K562 (cell line): Measurements from ENCODE around the gene ZNF618. TPM values are rescaled to one million over a fixed set of nuclear protein-coding genes. Genes with fewer than 3 reads are reported as not detected.
A peak's percentile ranks its signal among the peaks of the same experiment; 100 is the strongest.

Source experiments
- ATAC-seq: fragments of 200-7000 bp; cut with Tn5 transposase; 3 replicates; pipeline ENCODE4 v1.9.1; 2020; ENCODE audit warnings: moderate library complexity
- BruUV-seq: library from RNA; stranded (reverse); fragments of 400-500 nt; replicated peaks from 2 replicates; lab custom pipeline; 2021; lab: Mats Ljungman, UMichigan
- CTCF ChIA-PET: fragments of 300-600 bp; formaldehyde crosslinking; extraction: SDS; loops from one replicate; lab custom pipeline; 2021; ENCODE audit warnings: low intra/inter-chr PET ratio; lab: Yijun Ruan, JAX
- POLR2A ChIA-PET: fragments of 300-600, 350-650 bp; sonication (Branson Sonifier 250); formaldehyde crosslinking; extraction: SDS; loops from one replicate; lab custom pipeline; 2021; ENCODE audit warnings: antibody characterized with exemption, inconsistent platforms; lab: Yijun Ruan, JAX
- DNase-seq, 4 experiments: peaks; one replicate each; pipeline versions ENCODE4 v3.0.0 to v3.0.0-alpha.2; 2011 to 2018; ENCODE audit warnings: low spot score in 3 of 4, mixed read lengths in 3 of 4; ENCODE audit errors: extremely low read depth in 1 of 4
- FAIRE-seq: peaks from 2 replicates; lab custom pipeline; 2011; peaks lifted over from hg19 to GRCh38; lab: Jason Lieb, UNC
- H2AFZ ChIP-seq: 2 replicates; pipeline ENCODE4 v1.6.0; 2011; ENCODE audit warnings: low read depth, low read length, control low read depth, inconsistent platforms
- H3K27ac ChIP-seq: fragments of 200-600 bp; 3 replicates; pipeline ENCODE4 v1.8.0; 2011; ENCODE audit warnings: low read depth, mild to moderate bottlenecking, control low read depth, inconsistent platforms, low read length, moderate library complexity, mixed read lengths; ENCODE audit errors: extremely low read depth
- H3K27me3 ChIP-seq, 2 experiments: fragments of 300-600 bp in 1 of 2; 2 replicates in 1 of 2; 3 replicates in 1 of 2; pipeline versions ENCODE4 v1.6.0 to v1.8.0; 2011; ENCODE audit warnings: inconsistent platforms in 2 of 2, low read length in 2 of 2, mild to moderate bottlenecking in 1 of 2, mixed read lengths in 1 of 2, moderate library complexity in 1 of 2; ENCODE audit not compliant: control insufficient read depth in 2 of 2, insufficient read depth in 2 of 2
- H3K36me3 ChIP-seq: fragments of 300-600 bp; 3 replicates; pipeline ENCODE4 v1.8.0; 2011; ENCODE audit warnings: mild to moderate bottlenecking, low read length, inconsistent platforms; ENCODE audit not compliant: control insufficient read depth, insufficient read depth
- H3K4me1 ChIP-seq, 2 experiments: fragments of 200-600 bp in 1 of 2; replicated peaks in 1 of 2; 2 replicates in 1 of 2; 3 replicates in 1 of 2; pipeline versions ENCODE4 v1.5.1 to v1.8.0; 2011; ENCODE audit warnings: inconsistent platforms in 2 of 2, low read length in 2 of 2, mild to moderate bottlenecking in 1 of 2, mixed read lengths in 1 of 2, moderate library complexity in 1 of 2; ENCODE audit not compliant: control insufficient read depth in 2 of 2, insufficient read depth in 2 of 2
- H3K4me2 ChIP-seq: 2 replicates; pipeline ENCODE4 v1.6.1; 2011; ENCODE audit warnings: low read length, control low read depth, inconsistent platforms, mixed read lengths; ENCODE audit not compliant: insufficient read depth
- H3K4me3 ChIP-seq: fragments of 200-600 bp; sonication (generic), shearing (Covaris generic); 2 replicates; pipeline ENCODE4 v1.5.1; 2016; ENCODE audit warnings: control low read depth, inconsistent platforms
- H3K79me2 ChIP-seq: fragments of 200-600 bp; 3 replicates; pipeline ENCODE4 v1.8.0; 2011; ENCODE audit warnings: low read length, inconsistent platforms; ENCODE audit not compliant: control insufficient read depth, insufficient read depth
- H3K9ac ChIP-seq, 2 experiments: 2 replicates each; pipeline versions ENCODE4 v1.6.0 to v1.6.1; 2011; ENCODE audit warnings: low read depth in 2 of 2, low read length in 2 of 2, control low read depth in 1 of 2, inconsistent platforms in 1 of 2, mild to moderate bottlenecking in 1 of 2, mixed read lengths in 1 of 2; ENCODE audit not compliant: insufficient read depth in 1 of 2
- H3K9me1 ChIP-seq: one replicate; pipeline ENCODE4 v1.6.0; 2011; ENCODE audit warnings: inconsistent platforms, mild to moderate bottlenecking, low read length, moderate library complexity; ENCODE audit not compliant: control insufficient read depth, insufficient read depth
- H3K9me3 ChIP-seq: replicated peaks from 2 replicates; pipeline ENCODE4 v1.5.1; 2011; ENCODE audit warnings: low read depth, low read length, inconsistent platforms; ENCODE audit not compliant: control insufficient read depth, insufficient read depth
- H4K20me1 ChIP-seq: replicated peaks from 2 replicates; pipeline ENCODE4 v1.6.1; 2011; ENCODE audit warnings: low read length, inconsistent platforms, mixed read lengths; ENCODE audit not compliant: control insufficient read depth, insufficient read depth
- ARID1B ChIP-seq: fragments of 450-650 bp; IDR thresholded peaks from 2 replicates; pipeline ENCODE4 v1.6.1; 2016; ENCODE audit warnings: antibody characterized with exemption, mild to moderate bottlenecking, inconsistent platforms
- C11orf30 ChIP-seq: fragments of 450-650 bp; IDR thresholded peaks from 2 replicates; pipeline ENCODE4 v1.6.1; 2016; ENCODE audit warnings: low read depth, mild to moderate bottlenecking
- CHD1 ChIP-seq: fragments of 200-600 bp; sonication (generic); IDR thresholded peaks from one replicate; pipeline ENCODE4 v1.6.1; 2012; ENCODE audit warnings: mild to moderate bottlenecking, moderate library complexity, low read length, inconsistent platforms
- ETV5 ChIP-seq: sonication (generic); formaldehyde crosslinking; IDR thresholded peaks from 2 replicates; pipeline ENCODE4 v1.4.0; 2020; ENCODE audit warnings: low read depth, mild to moderate bottlenecking, missing genetic modification reagents
- MAFF ChIP-seq: IDR thresholded peaks from 2 replicates; pipeline ENCODE4 v1.6.1; 2012; ENCODE audit warnings: low read length, improper control_type of control experiment
- MAFG ChIP-seq: fragments of 450-650 bp; conservative IDR thresholded peaks from 2 replicates; pipeline ENCODE4 v1.6.1; 2016; ENCODE audit warnings: missing genetic modification characterization, missing compliant biosample characterization
- NFE2 ChIP-seq: IDR thresholded peaks from 2 replicates; pipeline ENCODE4 v1.6.1; 2014; ENCODE audit warnings: antibody characterized with exemption, low read depth
- POLR2AphosphoS5 ChIP-seq: IDR thresholded peaks from 2 replicates; pipeline ENCODE4 v1.6.1; 2011; ENCODE audit warnings: mild to moderate bottlenecking, low read depth, low read length, moderate library complexity; ENCODE audit not compliant: control insufficient read depth, insufficient read depth
- PPARD ChIP-seq: fragments of 250-450 bp; sonication (Bioruptor Pico); IDR thresholded peaks from 2 replicates; pipeline ENCODE4 v1.8.0; 2022; ENCODE audit warnings: inconsistent platforms, mild to moderate bottlenecking, moderate library complexity
- PTBP1 ChIP-seq: fragments of 200-400 bp; formaldehyde crosslinking; IDR thresholded peaks from 2 replicates; pipeline ENCODE4 v1.6.1; 2017; ENCODE audit warnings: low read depth, low read length
- RBM34 ChIP-seq: fragments of 200-400 bp; formaldehyde crosslinking; IDR thresholded peaks from 2 replicates; pipeline ENCODE4 v1.6.1; 2018; ENCODE audit warnings: low read length, borderline replicate concordance; ENCODE audit not compliant: insufficient read depth
- STAT5B ChIP-seq: fragments of 250-450 bp; sonication (Bioruptor Pico); IDR thresholded peaks from 2 replicates; pipeline ENCODE4 v1.8.0; 2021; ENCODE audit warnings: mild to moderate bottlenecking, inconsistent platforms
- ZC3H8 ChIP-seq: fragments of 450-650 bp; IDR thresholded peaks from 2 replicates; pipeline ENCODE4 v1.6.1; 2017
- ZNF316 ChIP-seq: fragments of 450-650 bp; IDR thresholded peaks from 2 replicates; pipeline ENCODE4 v1.6.1; 2016
- WGBS: fragments of 100-300 bp; shearing (Covaris generic); methylation state at CpG from one replicate; pipeline ENCODE4 v1.1.6; 2016; ENCODE audit warnings: low coverage, mixed read lengths; ENCODE audit not compliant: insufficient coverage; ENCODE audit errors: missing lambda C conversion rate; 5-methylcytosine and 5-hydroxymethylcytosine counted together
- in situ Hi-C: fragments of 300-500 bp; cut with MboI; formaldehyde crosslinking; loops from 4 replicates; pipeline ENCODE4 v1.15.0; 2018; ENCODE audit warnings: inconsistent platforms, mixed read lengths
- intact Hi-C: fragments of 100-400 bp; cut with micrococcal nuclease; formaldehyde crosslinking; loops from 2 replicates; pipeline ENCODE4 v1.14.2; 2022
- polyA plus RNA-seq, 8 experiments: library from polyadenylated mRNA; depleted of rRNA in 4 of 8; stranded (reverse) in 5 of 8; unstranded in 3 of 8; fragments of >200 nt; fragmentation: Nextera tagmentation in 2 of 8; fragmentation: Illumina TruSeq in 1 of 8; extraction: Ambion mirVana in 2 of 8; extraction: Trizol in 1 of 8; gene quantifications; 2 replicates each; pipeline versions ENCODE4 v1.2.1 to v1.2.3, GENCODE V29; 2011 to 2014; ENCODE audit warnings: inconsistent platforms in 1 of 8, missing spikeins in 1 of 8
- total RNA-seq, 7 experiments: library from RNA; depleted of rRNA in 6 of 7; stranded (reverse); fragments of >200 nt in 6 of 7; fragmentation: Illumina TruSeq in 2 of 7; extraction: Trizol in 2 of 7; gene quantifications; 2 replicates each; pipeline versions ENCODE4 v1.2.1 to v1.2.3, GENCODE V29; 2011 to 2021; ENCODE audit warnings: low replicate concordance in 1 of 7
- TF ChIP-seq, protein P1 (sequence below): fragments of 250-450 bp; sonication (Bioruptor Pico); IDR thresholded peaks from 2 replicates; pipeline ENCODE4 v1.8.0; 2021; ENCODE audit warnings: mild to moderate bottlenecking, moderate library complexity

ZNF618 gene
- total and polyA plus RNA-seq, 9 of the 15 experiments (the other 6 are each of a cell fraction or from before 2014, with no cell fraction given): 0.08 to 13.7 (median 3.4) TPM

DNA sequence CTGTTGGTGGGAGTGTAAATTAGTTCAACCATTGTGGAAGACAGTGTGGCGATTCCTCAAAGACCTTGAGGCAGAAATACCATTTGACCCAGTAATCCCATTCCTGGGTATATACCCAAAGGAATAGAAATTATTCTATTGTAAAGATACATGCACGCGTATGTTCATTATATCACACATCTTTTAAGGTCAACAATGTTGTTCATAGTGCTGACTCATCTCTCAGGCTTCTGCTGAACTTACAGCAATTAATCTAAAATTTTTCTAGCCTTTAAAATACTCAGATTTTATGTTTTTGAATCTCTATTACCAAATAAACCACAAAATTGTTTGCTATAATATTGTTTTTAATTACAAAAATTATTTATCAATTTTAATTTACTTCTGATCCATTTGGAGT is 38.8 kb upstream of the ZNF618 start:
- intact Hi-C loops: no loop called here
- CTCF ChIA-PET: no interaction called here
- in situ Hi-C loops: no loop called here

DNA sequence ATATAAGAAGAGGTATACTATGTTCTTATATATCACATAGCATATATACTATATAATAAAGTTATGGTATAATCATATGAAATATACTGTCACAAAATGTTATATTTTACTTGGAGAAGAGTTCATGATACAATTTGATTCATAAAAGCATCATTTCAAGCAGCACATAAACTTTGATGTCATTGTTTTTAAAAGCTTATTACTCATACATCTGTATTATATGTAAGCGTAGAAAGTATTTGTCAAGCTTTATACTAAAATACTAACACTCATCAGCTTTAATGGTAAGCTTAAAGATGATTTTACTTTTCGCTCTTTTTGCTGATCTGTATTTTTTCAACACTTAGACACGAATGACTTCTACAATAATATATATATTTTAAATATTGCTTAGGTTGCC is 34.0 kb upstream of the ZNF618 start:
- no peaks in the 10 kb centered on the region for H3K4me1 ChIP-seq
- no peak overlapping the region for H2AFZ ChIP-seq
- ChIA-PET CTCF (no interaction called here), POLR2A (no interaction called here)
- no peak overlapping the region for H3K4me3 ChIP-seq
- BruUV-seq: no TSS peak
- no peak for FAIRE-seq
- H3K9ac ChIP-seq: no peak overlapping the region
- no peaks in the 10 kb centered on the region for H3K27me3 ChIP-seq
- no peaks in the 10 kb centered on the region for H3K36me3 ChIP-seq
- 0% methylated on average over 3 of the region's 3 CpGs for WGBS
- no peaks in the 10 kb centered on the region for H3K9me3 ChIP-seq
- no peak for ATAC-seq
- DNase-seq: no peak
- no peaks in the 10 kb centered on the region for H4K20me1 ChIP-seq
- no peaks in the 10 kb centered on the region for H3K9me1 ChIP-seq
- no peak overlapping the region for H3K27ac ChIP-seq
- TF ChIP-seq POLR2AphosphoS5: no peak
- no peak for TF ChIP-seq PTBP1
- no peak for TF ChIP-seq PPARD (CRISPR knock-in tag)
- no peak for TF ChIP-seq ARID1B
- no peak for TF ChIP-seq ETV5
- TF ChIP-seq ZNF316: peak; percentile 29; the same call in 1 of the 2 replicates
- TF ChIP-seq RBM34: no peak
- no peak overlapping the region for H3K4me2 ChIP-seq
- H3K79me2 ChIP-seq: no peaks in the 10 kb centered on the region
- intact Hi-C loops (no loop called here), in situ Hi-C loops (no loop called here)

More for the DNA sequence above, 38.8 kb upstream of the ZNF618 start:
- H3K27ac ChIP-seq: no peak overlapping the region
- TF ChIP-seq ZC3H8 (no peak), MAFF (peak; percentile 15; the same call in 1 of the 2 replicates), ZNF316 (peak; percentile 66), NFE2 (peak; percentile 36; the same call in 1 of the 2 replicates), STAT5B (CRISPR knock-in tag) (no peak), CHD1 (no peak), MAFG (tag) (peak; percentile 42; the same call in 1 of the 2 replicates), C11orf30 (peak; percentile 50)
- TF ChIP-seq, protein P1, sequence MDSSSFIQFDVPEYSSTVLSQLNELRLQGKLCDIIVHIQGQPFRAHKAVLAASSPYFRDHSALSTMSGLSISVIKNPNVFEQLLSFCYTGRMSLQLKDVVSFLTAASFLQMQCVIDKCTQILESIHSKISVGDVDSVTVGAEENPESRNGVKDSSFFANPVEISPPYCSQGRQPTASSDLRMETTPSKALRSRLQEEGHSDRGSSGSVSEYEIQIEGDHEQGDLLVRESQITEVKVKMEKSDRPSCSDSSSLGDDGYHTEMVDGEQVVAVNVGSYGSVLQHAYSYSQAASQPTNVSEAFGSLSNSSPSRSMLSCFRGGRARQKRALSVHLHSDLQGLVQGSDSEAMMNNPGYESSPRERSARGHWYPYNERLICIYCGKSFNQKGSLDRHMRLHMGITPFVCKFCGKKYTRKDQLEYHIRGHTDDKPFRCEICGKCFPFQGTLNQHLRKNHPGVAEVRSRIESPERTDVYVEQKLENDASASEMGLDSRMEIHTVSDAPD (CRISPR knock-in tag): no peak
- H3K4me1 ChIP-seq: no peaks in the 10 kb centered on the region
- ATAC-seq: no peak
- H3K79me2 ChIP-seq: no peaks in the 10 kb centered on the region
- H3K4me2 ChIP-seq: no peak overlapping the region
- POLR2A ChIA-PET: no interaction called here
- FAIRE-seq: no peak
- H3K36me3 ChIP-seq: no peaks in the 10 kb centered on the region
- H3K27me3 ChIP-seq: no peaks in the 10 kb centered on the region
- WGBS: 0% methylated on average over 3 of the region's 3 CpGs
- no peaks in the 10 kb centered on the region for H3K9me1 ChIP-seq
- H3K4me3 ChIP-seq: no peak overlapping the region
- BruUV-seq: no TSS peak
- no peak for DNase-seq
- no peaks in the 10 kb centered on the region for H4K20me1 ChIP-seq
- peaks cover 3% of the 10 kb centered on the region; the same call in 1 of the 2 replicates for H3K9me3 ChIP-seq
- no peak overlapping the region for H2AFZ ChIP-seq
- H3K9ac ChIP-seq: no peak overlapping the region
